Panc1 (cell line): Measurements from ENCODE around the gene JMJD1C. TPM values are rescaled to one million over a fixed set of nuclear protein-coding genes. Genes with fewer than 3 reads are reported as not detected.

Experiments
- ATAC-seq: fragments of 200-7000 bp; cut with Tn5 transposase; 2 replicates; pipeline ENCODE4 v1.9.1; 2020; ENCODE audit warnings: mild to moderate bottlenecking, moderate library complexity
- BruUV-seq: library from RNA; stranded (reverse); fragments of 400-500 nt; replicated peaks from 2 replicates; lab custom pipeline; 2021; lab: Mats Ljungman, UMichigan
- CTCF ChIA-PET: fragments of 300-600 bp; sonication (Branson Sonifier 250); formaldehyde crosslinking; loops from one replicate; lab custom pipeline; 2022; ENCODE audit warnings: antibody characterized with exemption; lab: Charles Lee
- POLR2A ChIA-PET: fragments of 300-600 bp; sonication (Branson Sonifier 250); formaldehyde crosslinking; loops from one replicate; lab custom pipeline; 2022; ENCODE audit warnings: antibody characterized with exemption; lab: Charles Lee
- DNase-seq: peaks from one replicate; pipeline ENCODE4 v3.0.0-alpha.2; 2010; ENCODE audit warnings: low read depth, low spot score
- H3K27ac ChIP-seq: 2 replicates; pipeline ENCODE4 v1.5.1; 2011; ENCODE audit warnings: mild to moderate bottlenecking, low read length, inconsistent platforms
- H3K27me3 ChIP-seq: fragments of 200-500 bp; sonication (Bioruptor generic); 2 replicates; pipeline ENCODE4 v1.6.0; 2014; ENCODE audit warnings: low read length, inconsistent platforms; ENCODE audit not compliant: control insufficient read depth, insufficient read depth
- H3K36me3 ChIP-seq: fragments of 200-500 bp; sonication (Bioruptor generic); 2 replicates; pipeline ENCODE4 v1.5.1; 2014; ENCODE audit warnings: inconsistent platforms, mild to moderate bottlenecking, low read length, moderate library complexity; ENCODE audit not compliant: control insufficient read depth, insufficient read depth
- H3K4me1 ChIP-seq: 2 replicates; pipeline ENCODE4 v1.5.1; 2011; ENCODE audit warnings: inconsistent platforms, mild to moderate bottlenecking, low read length, moderate library complexity; ENCODE audit not compliant: control insufficient read depth, insufficient read depth
- H3K4me3 ChIP-seq, 2 experiments: 2 replicates each; pipeline ENCODE4 v1.5.1; 2011 to 2012; ENCODE audit warnings: low read depth in 2 of 2, low read length in 2 of 2, mild to moderate bottlenecking in 2 of 2, inconsistent platforms in 1 of 2, moderate library complexity in 1 of 2
- H3K9me3 ChIP-seq: fragments of 200-500 bp; sonication (Bioruptor generic); 2 replicates; pipeline ENCODE4 v1.5.1; 2014; ENCODE audit warnings: low read depth, mild to moderate bottlenecking, inconsistent platforms, low read length, moderate library complexity; ENCODE audit not compliant: control insufficient read depth, insufficient read depth
- POLR2AphosphoS5 ChIP-seq: IDR thresholded peaks from 2 replicates; pipeline ENCODE4 v1.6.1; 2012; ENCODE audit warnings: mild to moderate bottlenecking, low read depth, low read length, moderate library complexity
- SIN3A ChIP-seq: IDR thresholded peaks from 2 replicates; pipeline ENCODE4 v1.6.1; 2012; ENCODE audit warnings: low read depth, mild to moderate bottlenecking, low read length, moderate library complexity, borderline replicate concordance; ENCODE audit not compliant: insufficient read depth
- TCF7L2 ChIP-seq: IDR thresholded peaks from 2 replicates; pipeline ENCODE4 v1.6.1; 2011; ENCODE audit warnings: mild to moderate bottlenecking, low read depth, low read length, inconsistent platforms
- in situ Hi-C: cut with HindIII; loops from 2 replicates; pipeline ENCODE4 v1.10.0; 2016; ENCODE audit warnings: low sequenced_read_pairs, low pct_unique_long_range_greater_than_20kb
- intact Hi-C: fragments of 100-400 bp; cut with micrococcal nuclease; formaldehyde crosslinking; loops from one replicate; pipeline ENCODE4 v1.10.0; 2022; ENCODE audit not compliant: unreplicated experiment
- total RNA-seq: library from RNA; stranded (reverse); gene quantifications from one replicate; pipeline ENCODE4 v1.2.1, GENCODE V29; 2021; ENCODE audit not compliant: unreplicated experiment
- TF ChIP-seq, protein P1 (sequence below): fragments of 450-650 bp; IDR thresholded peaks from 2 replicates; pipeline ENCODE4 v1.5.1; 2017; ENCODE audit warnings: mild to moderate bottlenecking
- TF ChIP-seq, protein P2 (sequence below), 2 experiments: IDR thresholded peaks; 2 replicates each; pipeline ENCODE4 v1.6.1; 2011 to 2012; ENCODE audit warnings: low read depth in 2 of 2, control low read depth in 1 of 2, low read length in 1 of 2, mild to moderate bottlenecking in 1 of 2, moderate library complexity in 1 of 2; ENCODE audit not compliant: insufficient read depth in 1 of 2

The JMJD1C gene
- total RNA-seq, 1 experiment from 2014 or later = 88.3 TPM

GRCh38 chr10:63146503-63146902, 319.3 kb downstream of the JMJD1C start:
- Histone ChIP-seq H3K27me3 (no peaks in the 10 kb centered on the region), H3K4me1 (no peaks in the 10 kb centered on the region), H3K36me3 (peaks cover 4% of the 10 kb centered on the region; the same call in 1 of the 2 replicates), H3K4me3 (no peak overlapping the region), H3K27ac (no peak overlapping the region), H3K9me3 (no peaks in the 10 kb centered on the region)
- ChIA-PET POLR2A (no interaction called here), CTCF (interaction anchor here (1.0 kb wide), 1 partner anchor 13 kb away, joined by 3 read pairs; the partner anchor contains the start of gene NRBF2)
- TF ChIP-seq, protein P1, sequence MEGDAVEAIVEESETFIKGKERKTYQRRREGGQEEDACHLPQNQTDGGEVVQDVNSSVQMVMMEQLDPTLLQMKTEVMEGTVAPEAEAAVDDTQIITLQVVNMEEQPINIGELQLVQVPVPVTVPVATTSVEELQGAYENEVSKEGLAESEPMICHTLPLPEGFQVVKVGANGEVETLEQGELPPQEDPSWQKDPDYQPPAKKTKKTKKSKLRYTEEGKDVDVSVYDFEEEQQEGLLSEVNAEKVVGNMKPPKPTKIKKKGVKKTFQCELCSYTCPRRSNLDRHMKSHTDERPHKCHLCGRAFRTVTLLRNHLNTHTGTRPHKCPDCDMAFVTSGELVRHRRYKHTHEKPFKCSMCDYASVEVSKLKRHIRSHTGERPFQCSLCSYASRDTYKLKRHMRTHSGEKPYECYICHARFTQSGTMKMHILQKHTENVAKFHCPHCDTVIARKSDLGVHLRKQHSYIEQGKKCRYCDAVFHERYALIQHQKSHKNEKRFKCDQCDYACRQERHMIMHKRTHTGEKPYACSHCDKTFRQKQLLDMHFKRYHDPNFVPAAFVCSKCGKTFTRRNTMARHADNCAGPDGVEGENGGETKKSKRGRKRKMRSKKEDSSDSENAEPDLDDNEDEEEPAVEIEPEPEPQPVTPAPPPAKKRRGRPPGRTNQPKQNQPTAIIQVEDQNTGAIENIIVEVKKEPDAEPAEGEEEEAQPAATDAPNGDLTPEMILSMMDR = no peak
- TF ChIP-seq SIN3A = no peak
- no peak for TF ChIP-seq POLR2AphosphoS5
- TF ChIP-seq TCF7L2 = no peak
- TF ChIP-seq, protein P2, sequence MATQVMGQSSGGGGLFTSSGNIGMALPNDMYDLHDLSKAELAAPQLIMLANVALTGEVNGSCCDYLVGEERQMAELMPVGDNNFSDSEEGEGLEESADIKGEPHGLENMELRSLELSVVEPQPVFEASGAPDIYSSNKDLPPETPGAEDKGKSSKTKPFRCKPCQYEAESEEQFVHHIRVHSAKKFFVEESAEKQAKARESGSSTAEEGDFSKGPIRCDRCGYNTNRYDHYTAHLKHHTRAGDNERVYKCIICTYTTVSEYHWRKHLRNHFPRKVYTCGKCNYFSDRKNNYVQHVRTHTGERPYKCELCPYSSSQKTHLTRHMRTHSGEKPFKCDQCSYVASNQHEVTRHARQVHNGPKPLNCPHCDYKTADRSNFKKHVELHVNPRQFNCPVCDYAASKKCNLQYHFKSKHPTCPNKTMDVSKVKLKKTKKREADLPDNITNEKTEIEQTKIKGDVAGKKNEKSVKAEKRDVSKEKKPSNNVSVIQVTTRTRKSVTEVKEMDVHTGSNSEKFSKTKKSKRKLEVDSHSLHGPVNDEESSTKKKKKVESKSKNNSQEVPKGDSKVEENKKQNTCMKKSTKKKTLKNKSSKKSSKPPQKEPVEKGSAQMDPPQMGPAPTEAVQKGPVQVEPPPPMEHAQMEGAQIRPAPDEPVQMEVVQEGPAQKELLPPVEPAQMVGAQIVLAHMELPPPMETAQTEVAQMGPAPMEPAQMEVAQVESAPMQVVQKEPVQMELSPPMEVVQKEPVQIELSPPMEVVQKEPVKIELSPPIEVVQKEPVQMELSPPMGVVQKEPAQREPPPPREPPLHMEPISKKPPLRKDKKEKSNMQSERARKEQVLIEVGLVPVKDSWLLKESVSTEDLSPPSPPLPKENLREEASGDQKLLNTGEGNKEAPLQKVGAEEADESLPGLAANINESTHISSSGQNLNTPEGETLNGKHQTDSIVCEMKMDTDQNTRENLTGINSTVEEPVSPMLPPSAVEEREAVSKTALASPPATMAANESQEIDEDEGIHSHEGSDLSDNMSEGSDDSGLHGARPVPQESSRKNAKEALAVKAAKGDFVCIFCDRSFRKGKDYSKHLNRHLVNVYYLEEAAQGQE (IDR thresholded peaks at IDR 0.05; ENCODE audit: insufficient read depth in 1 of 2, low read depth in 2 of 2, low read length in 1 of 2) = no peak
- intact Hi-C loops = no loop called here
- ATAC-seq (no peak), DNase-seq (no peak)
- in situ Hi-C loops = no loop called here
- no TSS peak for BruUV-seq

DNA sequence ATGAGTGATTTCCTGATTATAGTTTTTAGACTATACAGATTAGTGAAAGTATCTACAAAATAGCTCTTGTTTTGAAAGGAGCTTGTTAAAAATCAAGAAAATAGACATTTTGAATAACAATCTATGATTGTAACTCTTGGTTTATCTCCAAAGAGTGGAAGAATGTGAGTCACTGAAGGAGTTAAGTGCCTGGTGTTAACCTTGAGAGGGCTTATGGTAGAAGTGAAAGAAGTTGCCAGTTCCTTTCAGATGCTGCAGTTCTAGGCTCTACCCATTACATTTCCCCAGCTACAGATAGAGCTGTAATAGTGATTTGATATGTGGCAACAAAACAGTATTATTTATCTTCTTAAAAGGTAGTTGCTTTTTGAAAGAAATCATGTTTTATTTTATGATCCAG, 320.0 kb downstream of the JMJD1C start:
- H3K27me3 ChIP-seq = no peaks in the 10 kb centered on the region
- H3K4me3 ChIP-seq = no peak overlapping the region
- no peak for DNase-seq
- in situ Hi-C loops (no loop called here), intact Hi-C loops (no loop called here)
- H3K36me3 ChIP-seq = no peaks in the 10 kb centered on the region
- CTCF ChIA-PET = no interaction called here
- ATAC-seq = no peak
- no peaks in the 10 kb centered on the region for H3K9me3 ChIP-seq
- TF ChIP-seq POLR2AphosphoS5 = no peak
- TF ChIP-seq, protein P1 = no peak
- no peak for TF ChIP-seq TCF7L2
- TF ChIP-seq, protein P2 (IDR thresholded peaks at IDR 0.05; ENCODE audit: insufficient read depth in 1 of 2, low read depth in 2 of 2, low read length in 1 of 2) = no peak
- no peak for TF ChIP-seq SIN3A
- POLR2A ChIA-PET = no interaction called here
- no TSS peak for BruUV-seq
- no peaks in the 10 kb centered on the region for H3K4me1 ChIP-seq
- no peak overlapping the region for H3K27ac ChIP-seq
